ELF-1 (cell line): Measurements from ENCODE around the gene TAF10.
A peak's percentile ranks its signal among the peaks of the same experiment; 100 is the strongest.

ENCODE experiments used
- DNase-seq: peaks from one replicate; pipeline ENCODE4 v3.0.0-alpha.2; 2016; ENCODE audit warnings: low read depth, low spot score

TAF10 gene

GRCh38 chr11:6583584-6583983 lies 28.4 kb downstream of the TAF10 start:
- DNase-seq = no peak

DNA sequence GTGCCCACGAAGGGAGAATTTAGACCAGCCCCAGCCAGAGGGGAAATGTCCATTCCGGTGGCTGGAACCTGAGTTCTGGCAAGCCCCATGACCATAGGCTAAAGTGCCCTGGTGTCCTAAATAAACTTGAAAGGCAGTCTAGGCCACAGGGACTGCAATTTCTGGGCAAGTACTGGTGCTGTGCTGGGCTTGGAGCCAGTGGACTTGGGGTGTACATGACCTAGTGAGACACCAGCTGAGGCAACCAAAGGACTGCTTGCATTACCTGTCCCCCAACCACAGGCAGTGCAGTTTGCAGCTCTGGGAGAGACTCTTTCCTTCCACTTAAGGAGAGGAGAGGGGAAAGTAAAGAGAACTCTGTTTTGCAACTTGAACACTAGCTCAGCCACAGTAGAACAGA lies 32.3 kb downstream of the TAF10 start:
- no peak for DNase-seq

- no peak for DNase-seq
Observed at GRCh38 chr11:6578134-6578533, 33.9 kb downstream of the TAF10 start.

- no peak for DNase-seq
Observed at GRCh38 chr11:6576471-6577373, 35.3 kb downstream of the TAF10 start.

DNA sequence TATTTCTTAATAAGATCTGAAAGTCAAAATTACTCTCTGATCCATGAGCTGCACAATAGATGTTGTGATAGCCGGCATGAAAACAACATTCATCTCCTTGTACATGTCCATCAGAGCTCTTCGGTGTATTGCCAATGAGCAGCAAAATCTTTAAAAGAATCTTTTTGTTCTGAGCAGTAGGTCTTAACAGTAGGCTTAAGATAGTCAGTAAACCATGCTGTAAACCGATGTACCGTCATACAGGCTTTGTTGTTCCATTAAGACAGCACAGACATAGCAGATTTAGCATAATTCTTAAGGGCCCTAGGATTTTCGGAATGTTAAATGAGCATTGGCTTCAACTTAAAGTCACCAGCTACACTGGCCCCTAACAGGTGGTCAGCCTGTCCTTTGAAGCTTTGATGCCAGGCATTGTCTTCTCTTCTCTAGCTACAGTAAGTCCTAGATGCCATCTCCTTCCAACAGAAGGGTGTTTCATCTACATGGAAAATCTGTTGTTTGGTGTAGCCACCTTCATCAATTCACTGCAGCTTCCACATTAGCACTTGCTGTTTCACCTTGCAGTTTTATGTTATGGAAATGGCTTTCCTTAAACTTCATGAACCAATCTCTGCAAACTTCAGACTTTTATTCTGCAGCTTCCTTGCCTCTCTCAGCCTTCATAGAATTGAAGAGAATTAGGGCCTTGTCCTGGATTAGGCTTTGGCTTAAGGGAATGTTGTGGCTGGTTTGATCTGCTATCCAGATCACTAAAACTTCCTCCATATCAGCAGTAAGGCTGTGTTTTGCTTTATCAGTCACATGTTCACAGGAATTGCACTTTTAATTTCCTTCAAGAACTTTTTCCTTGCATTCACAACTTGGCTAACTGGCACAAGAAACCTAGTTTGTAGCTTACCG lies 37.0 kb downstream of the TAF10 start:
- no peak for DNase-seq

- DNase-seq = no peak
Observed at GRCh38 chr11:6572215-6572614, 39.8 kb downstream of the TAF10 start.

GRCh38 chr11:6571434-6572008 lies 40.5 kb downstream of the TAF10 start:
- peak; percentile 29 for DNase-seq

DNA sequence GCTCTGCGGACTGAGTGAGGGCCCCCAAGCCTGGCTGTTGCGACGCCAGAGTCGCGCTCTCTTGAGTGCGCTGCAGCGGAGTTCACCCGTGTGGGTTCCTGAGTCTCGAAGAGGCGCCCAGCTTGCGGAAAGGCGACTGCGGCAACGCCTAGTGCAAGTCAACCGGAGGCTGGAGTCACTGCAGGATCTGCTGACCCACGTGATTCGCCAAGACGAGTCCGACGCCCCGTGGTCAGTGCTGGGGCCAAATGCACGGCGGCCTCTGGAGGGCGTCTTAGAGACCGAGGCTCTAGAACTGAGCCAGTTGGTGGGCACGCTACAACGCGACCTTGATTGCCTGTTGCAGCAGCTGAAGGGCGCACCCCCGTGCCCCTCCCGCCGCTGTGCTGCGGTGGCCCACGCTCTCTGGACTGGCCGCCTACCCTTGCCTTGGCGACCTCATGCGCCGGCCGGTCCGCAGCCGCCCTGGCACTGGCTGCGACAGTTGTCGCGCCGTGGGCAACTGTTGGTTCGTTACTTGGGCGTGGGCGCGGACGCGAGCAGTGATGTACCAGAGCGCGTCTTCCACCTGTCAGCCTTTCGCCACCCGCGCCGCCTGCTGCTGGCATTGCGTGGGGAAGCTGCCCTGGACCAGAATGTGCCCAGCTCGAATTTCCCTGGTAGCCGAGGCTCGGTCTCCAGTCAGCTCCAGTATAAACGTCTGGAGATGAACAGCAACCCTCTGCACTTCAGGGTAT lies 41.2 kb downstream of the TAF10 start:
- DNase-seq = peak; percentile 45

DNA sequence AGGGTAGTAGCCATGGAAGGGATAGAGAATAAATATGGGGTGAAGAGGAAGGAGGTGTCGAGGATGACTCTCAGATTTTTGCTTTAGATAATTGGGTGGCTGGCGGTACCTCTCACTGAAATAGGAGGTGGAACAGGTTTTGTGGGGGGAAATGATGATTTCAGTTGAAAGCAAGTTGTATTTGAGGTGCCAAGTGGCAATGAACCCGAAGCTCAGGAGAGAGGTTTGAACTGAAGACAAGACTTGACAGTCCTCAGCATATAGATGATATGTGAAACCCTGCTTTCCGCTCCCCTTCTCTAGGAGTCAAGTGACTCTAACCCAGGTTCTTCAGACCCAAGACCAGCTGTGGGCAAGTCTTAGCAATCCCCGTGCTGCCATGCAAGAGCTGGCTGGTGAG lies 42.3 kb downstream of the TAF10 start:
- no peak for DNase-seq

DNA sequence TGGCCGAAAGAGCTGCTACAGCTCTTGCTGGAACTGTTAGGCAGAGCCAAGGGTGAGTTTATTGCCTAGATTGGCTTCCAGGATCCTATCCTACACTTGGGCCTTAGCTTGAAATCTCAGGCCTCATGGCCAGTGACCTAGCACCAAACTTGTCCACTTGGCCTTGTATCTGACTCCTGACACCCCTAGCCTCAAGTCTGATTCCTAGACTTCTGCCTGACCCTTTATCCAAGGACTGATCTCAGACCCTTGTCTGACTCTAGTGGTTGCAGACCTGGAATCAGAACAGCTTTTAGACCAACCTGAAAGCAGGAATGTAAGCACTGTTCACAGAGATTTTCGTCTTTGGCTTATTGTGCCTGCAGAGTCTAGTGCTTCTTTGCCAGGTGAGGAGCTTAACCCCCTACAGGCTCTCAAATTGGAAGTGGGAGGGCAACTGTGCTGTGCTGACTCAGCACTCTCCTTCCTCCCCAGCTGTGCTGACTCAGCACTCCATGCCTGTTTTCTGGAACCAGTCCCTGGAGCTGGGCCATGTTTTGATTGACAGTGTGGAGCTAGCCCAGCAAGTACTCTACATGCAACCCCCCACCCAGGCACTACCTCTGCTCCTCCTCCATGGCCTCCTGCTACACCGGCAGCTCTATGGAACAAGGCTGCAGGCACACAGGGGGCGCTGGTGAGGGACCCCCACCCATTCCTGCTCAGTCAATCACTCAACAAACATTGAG lies 43.7 kb downstream of the TAF10 start:
- peak; percentile 92 for DNase-seq

GRCh38 chr11:6567371-6567745 lies 44.7 kb downstream of the TAF10 start:
- no peak for DNase-seq

- DNase-seq = no peak
Observed at GRCh38 chr11:6566704-6567370, 45.2 kb downstream of the TAF10 start.

GRCh38 chr11:6565988-6566703 lies 45.9 kb downstream of the TAF10 start:
- DNase-seq = no peak

GRCh38 chr11:6565325-6565724 lies 46.7 kb downstream of the TAF10 start:
- DNase-seq = no peak

- DNase-seq = no peak
Observed at GRCh38 chr11:6563667-6564066, 48.3 kb downstream of the TAF10 start.

DNA sequence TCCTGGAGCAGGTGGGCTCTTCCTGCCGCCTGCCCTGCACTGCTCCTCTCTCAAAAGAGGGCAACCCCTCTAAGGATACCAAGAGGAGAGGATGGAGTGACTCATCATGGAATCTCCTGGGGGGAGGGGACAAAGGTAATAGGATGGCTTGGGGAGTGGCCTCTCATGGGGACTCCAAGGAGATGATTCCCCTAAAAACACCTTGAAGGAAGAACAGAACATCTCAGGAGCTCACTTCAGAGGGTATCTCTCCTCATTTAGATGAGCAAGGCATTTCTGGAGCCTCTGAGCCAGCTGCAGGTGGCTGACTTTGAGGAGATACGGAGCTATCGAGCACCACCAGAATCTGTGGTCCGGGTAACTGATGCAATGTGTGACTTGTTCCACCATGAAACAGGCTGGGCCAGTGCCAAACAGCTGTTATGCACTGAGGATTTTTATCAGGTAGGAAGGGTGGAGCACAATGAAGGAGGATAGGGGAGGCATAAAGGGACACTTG lies 48.8 kb downstream of the TAF10 start:
- DNase-seq = no peak

GRCh38 chr11:6561288-6561687 lies 50.7 kb downstream of the TAF10 start:
- DNase-seq = no peak
